IMR-90 (cell line): ENCODE results near the gene ITGA5. TPM values are rescaled to one million over a fixed set of nuclear protein-coding genes. Genes with fewer than 3 reads are reported as not detected.

Experiments
- ATAC-seq: fragments of 200-7000 bp; cut with Tn5 transposase; 2 replicates; pipeline ENCODE4 v1.9.1; 2020; ENCODE audit warnings: low read depth, mild to moderate bottlenecking, moderate library complexity
- BruUV-seq: library from RNA; stranded (reverse); fragments of 400-500 nt; replicated peaks from 2 replicates; lab custom pipeline; 2021; lab: Mats Ljungman, UMichigan
- CTCF ChIA-PET: fragments of 300-600 bp; formaldehyde crosslinking; extraction: SDS; loops from one replicate; lab custom pipeline; 2021; ENCODE audit warnings: antibody characterized with exemption; lab: Yijun Ruan, JAX
- POLR2A ChIA-PET: fragments of 300-600 bp; sonication (Branson Sonifier 250); formaldehyde crosslinking; loops from one replicate; lab custom pipeline; 2022; ENCODE audit warnings: antibody characterized with exemption; ENCODE audit not compliant: unreplicated experiment; lab: Charles Lee
- DNase-seq: peaks from one replicate; pipeline ENCODE4 v3.0.0; 2013
- H2AFZ ChIP-seq: replicated peaks from 2 replicates; pipeline ENCODE3; 2013; ENCODE audit warnings: low read length, mild to moderate bottlenecking; ENCODE audit not compliant: poor library complexity
- H2AK5ac ChIP-seq: 2 replicates; pipeline ENCODE4 v1.6.1; 2013; ENCODE audit warnings: low read depth, low read length, inconsistent platforms
- H2AK9ac ChIP-seq: replicated peaks from 2 replicates; pipeline ENCODE3; 2013; ENCODE audit warnings: mild to moderate bottlenecking, low read depth, low read length, moderate library complexity; ENCODE audit not compliant: poor library complexity
- H2BK120ac ChIP-seq: 2 replicates; pipeline ENCODE4 v1.6.1; 2013; ENCODE audit warnings: low read depth, low read length, inconsistent platforms
- H2BK15ac ChIP-seq: 3 replicates; pipeline ENCODE4 v1.6.1; 2013; ENCODE audit warnings: low read depth, low read length, inconsistent platforms
- H2BK20ac ChIP-seq: 2 replicates; pipeline ENCODE4 v1.6.1; 2013; ENCODE audit warnings: low read depth, mild to moderate bottlenecking, inconsistent platforms, low read length, moderate library complexity
- H2BK5ac ChIP-seq: 2 replicates; pipeline ENCODE4 v1.6.1; 2013; ENCODE audit warnings: mild to moderate bottlenecking, low read depth, low read length, inconsistent platforms; ENCODE audit not compliant: poor library complexity, severe bottlenecking
- H3K14ac ChIP-seq: replicated peaks from 2 replicates; pipeline ENCODE4 v1.6.1; 2013; ENCODE audit warnings: low read depth, low read length, inconsistent platforms
- H3K18ac ChIP-seq: 2 replicates; pipeline ENCODE4 v1.6.1; 2013; ENCODE audit warnings: low read depth, low read length, control low read depth
- H3K23ac ChIP-seq: 2 replicates; pipeline ENCODE4 v1.6.1; 2013; ENCODE audit warnings: low read depth, low read length, inconsistent platforms
- H3K27ac ChIP-seq: 2 replicates; pipeline ENCODE4 v1.5.1; 2013; ENCODE audit warnings: mild to moderate bottlenecking, control low read depth, low read length; ENCODE audit not compliant: insufficient read depth
- H3K27me3 ChIP-seq: 2 replicates; pipeline ENCODE4 v1.6.1; 2013; ENCODE audit warnings: low read length; ENCODE audit not compliant: control insufficient read depth, insufficient read depth
- H3K36me3 ChIP-seq: 2 replicates; pipeline ENCODE4 v1.6.1; 2013; ENCODE audit warnings: low read length, mixed read lengths; ENCODE audit not compliant: control insufficient read depth, insufficient read depth
- H3K4ac ChIP-seq: 2 replicates; pipeline ENCODE4 v1.6.1; 2013; ENCODE audit warnings: low read depth, low read length, inconsistent platforms
- H3K4me1 ChIP-seq: 2 replicates; pipeline ENCODE4 v1.6.1; 2013; ENCODE audit warnings: low read length, mixed read lengths; ENCODE audit not compliant: control insufficient read depth, insufficient read depth
- H3K4me2 ChIP-seq: 2 replicates; pipeline ENCODE4 v1.6.1; 2013; ENCODE audit warnings: low read depth, mild to moderate bottlenecking, control low read depth, low read length, moderate library complexity
- H3K4me3 ChIP-seq: 2 replicates; pipeline ENCODE4 v1.5.1; 2013; ENCODE audit warnings: low read depth, mild to moderate bottlenecking, control low read depth, low read length, moderate library complexity; ENCODE audit not compliant: insufficient read depth
- H3K56ac ChIP-seq: 2 replicates; pipeline ENCODE4 v1.6.1; 2013; ENCODE audit warnings: low read length, inconsistent platforms; ENCODE audit not compliant: insufficient read depth; ENCODE audit errors: extremely low read depth
- H3K79me1 ChIP-seq, 2 experiments: 2 replicates each; pipeline ENCODE4 v1.6.1; 2013; ENCODE audit warnings: low read length in 2 of 2, inconsistent platforms in 1 of 2, low read depth in 1 of 2
- H3K9ac ChIP-seq: 2 replicates; pipeline ENCODE4 v1.6.1; 2013; ENCODE audit warnings: low read depth, low read length, control low read depth
- H3K9me1 ChIP-seq: 2 replicates; pipeline ENCODE4 v1.6.1; 2013; ENCODE audit warnings: low read length, inconsistent platforms; ENCODE audit not compliant: insufficient read depth
- H3K9me3 ChIP-seq: 2 replicates; pipeline ENCODE4 v1.6.1; 2013; ENCODE audit warnings: low read length; ENCODE audit not compliant: control insufficient read depth, insufficient read depth
- H4K20me1 ChIP-seq: 2 replicates; pipeline ENCODE4 v1.6.1; 2013; ENCODE audit warnings: low read length, inconsistent platforms; ENCODE audit not compliant: insufficient read depth
- H4K5ac ChIP-seq: 2 replicates; pipeline ENCODE4 v1.6.1; 2013; ENCODE audit warnings: mild to moderate bottlenecking, low read depth, low read length, control low read depth
- H4K8ac ChIP-seq, 2 experiments: 2 replicates each; pipeline ENCODE4 v1.6.1; 2013; ENCODE audit warnings: low read depth in 2 of 2, low read length in 2 of 2, control low read depth in 1 of 2, inconsistent platforms in 1 of 2
- H4K91ac ChIP-seq: 2 replicates; pipeline ENCODE4 v1.6.1; 2013; ENCODE audit warnings: low read depth, low read length, inconsistent platforms; ENCODE audit not compliant: insufficient read depth
- CEBPB ChIP-seq: IDR thresholded peaks from 2 replicates; pipeline ENCODE4 v1.6.1; 2012; ENCODE audit warnings: low read depth, low read length, improper control_type of control experiment
- ELK1 ChIP-seq: fragments of 150-350 bp; IDR thresholded peaks from 2 replicates; pipeline ENCODE4 v1.6.1; 2016; ENCODE audit warnings: low read depth, mild to moderate bottlenecking, low read length, moderate library complexity, borderline replicate concordance
- FOS ChIP-seq: fragments of 150-350 bp; IDR thresholded peaks from 2 replicates; pipeline ENCODE4 v1.6.1; 2016; ENCODE audit warnings: low read depth, low read length
- WGBS, 2 experiments: methylation state at CpG; one replicate each; pipeline versions ENCODE4 v1.1.5 to v1.1.7; 2013; ENCODE audit warnings: missing lambda C conversion rate in 2 of 2; ENCODE audit not compliant: insufficient read length in 1 of 2; ENCODE audit errors: extremely low coverage in 2 of 2; 5-methylcytosine and 5-hydroxymethylcytosine counted together
- dilution Hi-C: fragments of 300-500 bp; cut with HindIII; formaldehyde crosslinking; loops from one replicate; pipeline ENCODE4 v1.14.3; 2018; ENCODE audit warnings: low sequenced_read_pairs; ENCODE audit not compliant: unreplicated experiment
- in situ Hi-C: fragments of 300-500 bp; cut with MboI; formaldehyde crosslinking; loops from 3 replicates; pipeline ENCODE4 v1.14.3; 2019; ENCODE audit warnings: low sequenced_read_pairs, inconsistent platforms, mixed read lengths
- intact Hi-C: fragments of 100-400 bp; cut with micrococcal nuclease; formaldehyde crosslinking; loops from 2 replicates; pipeline ENCODE4 v1.10.0; 2022
- polyA plus RNA-seq, 3 experiments: library from polyadenylated mRNA; depleted of rRNA; stranded (reverse); fragments of >200 nt; gene quantifications; 2 replicates each; pipeline ENCODE4 v1.2.3, GENCODE V29; 2012; ENCODE audit warnings: low replicate concordance in 1 of 3
- total RNA-seq: library from RNA; depleted of rRNA; stranded (reverse); fragments of >200 nt; gene quantifications from 2 replicates; pipeline ENCODE4 v1.2.3, GENCODE V29; 2012

Gene ITGA5
- total and polyA plus RNA-seq, 2 of the 4 experiments (the other 2 are of a cell fraction): 159 to 259 TPM

GRCh38 chr12:54388237-54389133 is 30.6 kb downstream of the ITGA5 start:
- H3K23ac ChIP-seq: no peak overlapping the region
- no peaks in the 10 kb centered on the region for H3K9me3 ChIP-seq
- no peak overlapping the region for H2AFZ ChIP-seq
- no peaks in the 10 kb centered on the region for H3K27me3 ChIP-seq
- no peak overlapping the region for H2BK20ac ChIP-seq
- peaks cover 11% of the 10 kb centered on the region for H3K4me1 ChIP-seq
- no peak for ATAC-seq
- WGBS, 2 experiments: no CpG with 5 or more reads among the region's 4 CpGs
- H3K4me2 ChIP-seq: no peak overlapping the region
- no peak overlapping the region for H3K18ac ChIP-seq
- H4K5ac ChIP-seq: no peak overlapping the region
- no peak overlapping the region for H3K4me3 ChIP-seq
- no peak overlapping the region for H3K4ac ChIP-seq
- ChIA-PET POLR2A (interaction anchor here (0.6 kb wide), 1 partner anchor 55 kb away, joined by 3 read pairs; no protein-coding TSS in a partner anchor), CTCF (interaction anchor here (0.6 kb wide), 1 partner anchor 174 kb away, joined by 4 read pairs; no protein-coding TSS in a partner anchor)
- no peak overlapping the region for H2BK15ac ChIP-seq
- DNase-seq: no peak
- no peak overlapping the region for H3K9ac ChIP-seq
- H4K91ac ChIP-seq: no peak overlapping the region
- intact Hi-C loops (no loop called here), in situ Hi-C loops (no loop called here), dilution Hi-C loops (no loop called here)
- no peak overlapping the region for H3K56ac ChIP-seq
- no peak overlapping the region for H2BK5ac ChIP-seq
- peaks cover 12% of the 10 kb centered on the region for H3K36me3 ChIP-seq
- H2BK120ac ChIP-seq: no peak overlapping the region
- BruUV-seq: no TSS peak
- no peak overlapping the region for H4K8ac ChIP-seq
- no peak for TF ChIP-seq FOS
- TF ChIP-seq CEBPB: no peak
- TF ChIP-seq ELK1: no peak
- no peak overlapping the region for H2AK5ac ChIP-seq
- H3K79me1 ChIP-seq: no peaks in the 10 kb centered on the region; a peak in 1 of 4 replicates
- H4K20me1 ChIP-seq: peaks cover 5% of the 10 kb centered on the region; the same call in 1 of the 2 replicates
- H3K14ac ChIP-seq: no peak overlapping the region
- H3K27ac ChIP-seq: no peak overlapping the region
- H3K9me1 ChIP-seq: no peaks in the 10 kb centered on the region; the same call in 1 of the 2 replicates
- no peak overlapping the region for H2AK9ac ChIP-seq
